ENCODE results near the gene NRSN2.

NRSN2 gene

DNA sequence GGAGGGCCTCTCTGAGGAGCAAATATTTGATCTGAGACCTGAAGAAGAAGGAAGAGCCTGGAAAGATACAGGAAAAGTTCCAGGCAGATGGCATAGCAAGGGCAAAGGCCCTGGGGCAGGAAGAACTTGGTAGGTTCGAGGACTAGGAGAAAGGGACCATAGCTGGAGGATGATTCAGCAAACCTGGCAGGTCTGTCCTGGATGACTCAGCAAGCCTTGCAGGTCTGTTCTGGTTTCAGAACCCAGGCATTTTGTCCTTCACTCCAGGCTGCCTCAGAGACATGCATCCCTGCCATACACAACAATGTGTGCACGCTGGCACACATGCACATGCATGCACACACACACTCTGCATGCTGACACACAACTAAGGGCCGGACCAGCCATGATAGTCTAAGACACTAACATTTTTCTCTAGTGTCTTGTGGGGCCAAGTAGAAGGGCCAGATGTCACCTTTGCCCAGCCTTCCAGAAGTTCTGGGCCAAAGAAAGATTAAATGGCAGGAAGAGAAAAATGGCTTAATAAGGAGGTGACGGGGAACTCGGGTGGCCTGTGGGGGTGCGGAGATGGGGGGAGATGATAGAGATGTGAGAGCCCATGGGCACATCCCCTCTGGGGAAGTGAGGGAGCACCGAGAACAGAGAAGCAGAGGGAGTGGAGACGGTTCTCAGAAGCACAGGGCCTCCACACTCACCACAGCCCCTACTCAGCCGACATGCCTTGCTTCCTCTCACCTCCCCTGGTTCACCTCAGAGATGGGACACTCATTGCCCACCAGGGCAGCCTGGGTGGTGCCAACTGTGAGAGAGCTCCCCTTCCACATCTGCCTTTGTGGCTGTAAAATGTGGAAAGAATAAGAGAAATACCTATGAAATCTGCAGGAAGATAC is 18.2 kb downstream of the NRSN2 start:
- peak; percentile 60 for DNase-seq (ENCODE audit: low read depth)
- TF ChIP-seq POLR2A (IDR thresholded peaks at IDR 0.05; ENCODE audit: extremely low read depth, insufficient read length) (no peak), MYC (IDR thresholded peaks at IDR 0.05; ENCODE audit: low read depth, low read length) (no peak)
- TF ChIP-seq, protein P1, sequence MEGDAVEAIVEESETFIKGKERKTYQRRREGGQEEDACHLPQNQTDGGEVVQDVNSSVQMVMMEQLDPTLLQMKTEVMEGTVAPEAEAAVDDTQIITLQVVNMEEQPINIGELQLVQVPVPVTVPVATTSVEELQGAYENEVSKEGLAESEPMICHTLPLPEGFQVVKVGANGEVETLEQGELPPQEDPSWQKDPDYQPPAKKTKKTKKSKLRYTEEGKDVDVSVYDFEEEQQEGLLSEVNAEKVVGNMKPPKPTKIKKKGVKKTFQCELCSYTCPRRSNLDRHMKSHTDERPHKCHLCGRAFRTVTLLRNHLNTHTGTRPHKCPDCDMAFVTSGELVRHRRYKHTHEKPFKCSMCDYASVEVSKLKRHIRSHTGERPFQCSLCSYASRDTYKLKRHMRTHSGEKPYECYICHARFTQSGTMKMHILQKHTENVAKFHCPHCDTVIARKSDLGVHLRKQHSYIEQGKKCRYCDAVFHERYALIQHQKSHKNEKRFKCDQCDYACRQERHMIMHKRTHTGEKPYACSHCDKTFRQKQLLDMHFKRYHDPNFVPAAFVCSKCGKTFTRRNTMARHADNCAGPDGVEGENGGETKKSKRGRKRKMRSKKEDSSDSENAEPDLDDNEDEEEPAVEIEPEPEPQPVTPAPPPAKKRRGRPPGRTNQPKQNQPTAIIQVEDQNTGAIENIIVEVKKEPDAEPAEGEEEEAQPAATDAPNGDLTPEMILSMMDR (IDR thresholded peaks at IDR 0.05; ENCODE audit: low read depth, low read length): no peak
- TF ChIP-seq, protein P2, sequence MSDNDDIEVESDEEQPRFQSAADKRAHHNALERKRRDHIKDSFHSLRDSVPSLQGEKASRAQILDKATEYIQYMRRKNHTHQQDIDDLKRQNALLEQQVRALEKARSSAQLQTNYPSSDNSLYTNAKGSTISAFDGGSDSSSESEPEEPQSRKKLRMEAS (IDR thresholded peaks at IDR 0.05; ENCODE audit: low read depth, low read length): no peak
- no peak overlapping the region for H3K4me3 ChIP-seq (ENCODE audit: low read depth, low read length)

DNA sequence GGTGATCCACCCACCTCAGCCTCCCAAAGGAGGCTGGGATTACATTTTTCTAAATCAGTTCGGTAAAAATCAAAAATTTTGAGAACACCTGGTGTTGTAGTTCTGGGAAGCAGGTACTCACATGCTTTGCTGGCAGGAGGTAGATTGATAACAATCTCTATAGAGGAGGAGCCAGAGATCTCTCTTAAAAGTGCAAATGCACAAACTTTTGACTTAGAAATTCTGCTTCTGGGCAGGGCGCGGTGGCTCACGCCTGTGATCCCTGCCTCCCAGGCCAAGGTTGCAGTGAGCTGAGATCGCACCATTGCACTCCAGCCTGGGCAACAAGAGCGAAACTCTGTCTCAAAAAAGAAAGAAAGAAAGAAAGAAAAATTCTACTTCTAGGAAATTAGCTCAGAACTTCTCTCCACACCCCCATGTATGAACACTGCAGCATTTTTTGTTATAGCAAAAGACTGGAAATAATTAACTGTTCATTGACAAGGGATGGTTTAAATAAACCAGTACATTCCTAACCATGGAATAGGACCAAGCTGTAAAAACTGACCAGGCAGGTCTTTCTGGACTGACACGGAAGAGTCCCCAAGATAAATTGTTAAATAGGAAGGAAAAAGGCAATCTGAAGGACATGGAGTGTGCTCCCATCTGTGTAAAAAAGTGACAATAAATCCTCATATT is 19.3 kb downstream of the NRSN2 start:
- DNase-seq (ENCODE audit: low read depth): no peak
- TF ChIP-seq MYC (IDR thresholded peaks at IDR 0.05; ENCODE audit: low read depth, low read length) (no peak), POLR2A (IDR thresholded peaks at IDR 0.05; ENCODE audit: extremely low read depth, insufficient read length) (no peak)
- TF ChIP-seq, protein P2 (IDR thresholded peaks at IDR 0.05; ENCODE audit: low read depth, low read length): no peak
- TF ChIP-seq, protein P1 (IDR thresholded peaks at IDR 0.05; ENCODE audit: low read depth, low read length): no peak
- no peak overlapping the region for H3K4me3 ChIP-seq (ENCODE audit: low read depth, low read length)

DNA sequence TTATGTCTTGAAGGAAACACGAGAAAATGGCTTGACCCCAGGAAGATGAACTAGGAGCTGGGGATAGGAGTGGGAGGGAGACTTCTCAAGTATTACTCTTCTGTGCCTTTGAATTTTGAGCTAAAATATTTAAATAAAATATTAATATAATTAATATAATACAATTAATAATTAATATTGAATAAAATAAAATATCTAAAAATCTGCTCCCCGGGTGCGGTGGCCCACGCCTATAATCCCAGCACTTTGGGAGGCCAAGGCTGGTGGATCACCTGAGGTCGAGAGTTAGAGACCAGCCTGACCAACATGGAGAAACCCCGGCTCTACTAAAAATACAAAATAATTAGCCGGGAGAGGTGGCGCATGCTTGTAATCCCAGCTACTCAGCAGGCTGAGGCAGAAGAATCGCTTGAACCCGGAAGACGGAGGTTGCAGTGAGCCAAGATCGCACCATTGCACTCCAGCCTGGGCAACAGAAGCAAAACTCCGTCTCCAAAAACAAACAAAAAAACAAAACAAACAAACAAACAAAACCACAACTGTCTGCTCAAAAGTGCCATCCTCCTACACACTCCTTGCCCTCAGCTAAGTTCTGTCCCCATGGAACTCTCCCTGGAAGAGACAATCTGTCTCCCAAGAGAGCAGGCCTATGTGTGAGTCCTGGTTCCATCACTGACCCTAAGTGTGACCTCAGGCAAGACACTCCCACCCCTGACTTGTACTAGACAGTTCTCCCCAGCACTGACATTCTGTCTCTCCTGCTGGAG is 20.0 kb downstream of the NRSN2 start:
- no peak for DNase-seq (ENCODE audit: low read depth)
- TF ChIP-seq MYC (IDR thresholded peaks at IDR 0.05; ENCODE audit: low read depth, low read length) (no peak), POLR2A (IDR thresholded peaks at IDR 0.05; ENCODE audit: extremely low read depth, insufficient read length) (no peak)
- TF ChIP-seq, protein P1 (IDR thresholded peaks at IDR 0.05; ENCODE audit: low read depth, low read length): no peak
- TF ChIP-seq, protein P2 (IDR thresholded peaks at IDR 0.05; ENCODE audit: low read depth, low read length): no peak
- H3K4me3 ChIP-seq (ENCODE audit: low read depth, low read length): no peak overlapping the region

DNA sequence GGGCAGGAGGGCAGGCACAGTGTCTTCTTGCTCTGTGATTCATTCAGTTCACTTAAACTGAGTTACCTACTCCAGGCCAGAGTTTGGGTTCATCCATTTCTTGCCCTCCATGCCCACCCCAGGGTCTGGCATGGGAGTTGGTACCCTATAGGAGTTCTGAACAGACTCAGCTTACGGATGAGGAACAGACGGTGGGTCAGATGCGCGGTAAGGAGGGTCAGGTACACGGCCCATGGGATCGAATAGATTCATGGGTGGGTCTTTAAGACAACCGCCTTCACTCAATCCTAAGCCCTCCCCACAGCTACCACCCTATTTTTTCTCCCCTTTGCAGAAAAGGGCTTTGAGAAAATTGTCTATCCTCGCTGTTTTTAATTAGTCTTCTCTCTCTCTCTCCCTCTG is 20.6 kb downstream of the NRSN2 start:
- TF ChIP-seq, protein P1 (IDR thresholded peaks at IDR 0.05; ENCODE audit: low read depth, low read length): no peak
- TF ChIP-seq MYC (IDR thresholded peaks at IDR 0.05; ENCODE audit: low read depth, low read length) (no peak), POLR2A (IDR thresholded peaks at IDR 0.05; ENCODE audit: extremely low read depth, insufficient read length) (no peak)
- H3K4me3 ChIP-seq (ENCODE audit: low read depth, low read length): no peak overlapping the region
- DNase-seq (ENCODE audit: low read depth): no peak

DNA sequence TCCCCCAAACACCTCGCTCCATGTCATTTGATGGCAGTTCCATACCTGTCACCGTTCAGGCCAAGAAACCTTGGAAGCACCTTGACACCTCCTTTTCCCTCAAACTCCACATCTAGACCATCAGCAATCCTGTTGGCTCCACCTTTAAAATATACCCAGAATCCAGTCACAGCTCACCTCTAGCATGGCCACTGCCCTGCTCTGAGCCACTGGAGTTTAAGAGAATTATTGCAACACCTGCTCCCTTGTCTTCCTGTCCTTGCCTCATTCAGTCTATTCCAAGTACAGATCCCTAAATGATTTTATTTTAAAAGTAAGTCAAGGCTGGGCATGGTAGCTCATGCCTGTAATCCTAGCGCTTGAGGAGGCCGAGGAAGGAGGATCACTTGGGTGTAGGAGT is 22.0 kb downstream of the NRSN2 start:
- DNase-seq (ENCODE audit: low read depth): no peak
- TF ChIP-seq, protein P2 (IDR thresholded peaks at IDR 0.05; ENCODE audit: low read depth, low read length): no peak
- TF ChIP-seq POLR2A (IDR thresholded peaks at IDR 0.05; ENCODE audit: extremely low read depth, insufficient read length): no peak
- TF ChIP-seq, protein P1 (IDR thresholded peaks at IDR 0.05; ENCODE audit: low read depth, low read length): no peak
- no peak for TF ChIP-seq MYC (IDR thresholded peaks at IDR 0.05; ENCODE audit: low read depth, low read length)
- no peak overlapping the region for H3K4me3 ChIP-seq (ENCODE audit: low read depth, low read length)

Measured in NB4 (cell line).